ENCODE measurements around the gene TMEM144.
"Not testable (repeated sequence)": the region's sequence is repeated elsewhere in the genome, so short reads cannot be mapped to it uniquely, and the experiment has no call there.

The TMEM144 gene

GRCh38 chr4:158234671-158235070 is 24.4 kb downstream of the TMEM144 start:
- no peak for DNase-seq (ENCODE audit: low read depth in 1 of 2, low spot score in 1 of 2)

DNA sequence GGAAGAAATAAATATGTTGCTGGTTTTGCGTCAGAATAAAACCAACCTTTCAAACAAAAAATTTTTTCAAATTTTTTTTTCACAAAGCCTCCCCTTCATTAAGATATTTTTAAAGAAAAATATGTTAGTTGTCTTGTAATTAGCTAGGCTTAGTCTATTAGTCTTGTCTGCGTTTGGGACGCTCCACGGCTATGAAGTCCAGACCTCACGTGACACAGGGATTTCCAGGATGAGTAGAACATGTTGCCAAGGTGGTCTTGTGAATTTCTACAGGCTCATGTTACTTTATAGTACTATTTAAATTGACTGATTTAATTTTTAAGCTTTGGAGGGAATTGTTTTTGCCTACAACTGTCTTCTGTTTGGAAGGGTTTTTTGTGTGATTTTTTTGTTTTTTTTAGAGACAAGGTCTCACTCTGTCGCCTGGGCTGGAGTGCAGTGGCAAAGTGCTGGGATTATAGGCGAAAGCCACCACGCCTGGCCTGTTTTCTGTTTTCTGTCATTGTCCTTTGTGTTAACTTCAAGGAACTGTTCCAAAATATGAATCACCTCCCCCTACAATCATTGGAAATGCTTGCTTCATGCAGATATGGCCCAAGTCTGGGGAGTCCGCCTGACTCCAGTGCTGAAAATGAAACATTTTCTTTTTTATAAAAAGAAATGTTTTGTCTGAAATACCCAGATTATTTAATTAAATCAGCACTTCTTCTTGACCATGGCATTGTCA is 26.2 kb downstream of the TMEM144 start:
- DNase-seq (ENCODE audit: low read depth in 1 of 2, low spot score in 1 of 2), result no peak

- no peak for DNase-seq (ENCODE audit: low read depth in 1 of 2, low spot score in 1 of 2)
These were observed 28.3 kb downstream of the TMEM144 start for GRCh38 chr4:158238575-158238974.

- DNase-seq (ENCODE audit: low read depth in 1 of 2, low spot score in 1 of 2), result no peak
These were observed 28.9 kb downstream of the TMEM144 start for GRCh38 chr4:158239196-158239595.

DNA sequence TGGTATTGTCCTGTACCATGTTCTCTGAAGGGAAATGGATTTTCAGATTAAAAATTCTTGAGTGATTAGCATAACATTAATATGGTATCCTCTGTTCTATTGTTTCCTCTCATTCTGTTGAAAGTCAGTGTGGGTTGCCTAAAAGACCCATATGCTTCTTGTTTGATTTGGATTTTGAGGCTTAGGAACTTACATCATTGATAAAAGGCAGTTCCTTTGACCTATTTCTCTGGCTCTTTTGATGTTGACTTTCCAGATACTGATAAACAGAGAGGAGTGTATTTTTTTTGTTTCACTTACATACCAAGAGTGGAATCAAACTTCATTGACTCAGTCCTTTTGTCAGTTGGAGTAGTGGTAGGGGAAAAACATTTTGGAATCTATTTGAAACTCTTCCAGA is 32.8 kb downstream of the TMEM144 start:
- DNase-seq (ENCODE audit: low read depth in 1 of 2, low spot score in 1 of 2), result no peak

- DNase-seq (ENCODE audit: low read depth in 1 of 2, low spot score in 1 of 2), result no peak
These were observed 40.0 kb downstream of the TMEM144 start for GRCh38 chr4:158250321-158250720.

- peak in 1 of 2 donors; percentile 33 for DNase-seq (ENCODE audit: low read depth in 1 of 2, low spot score in 1 of 2)
These were observed 43.2 kb downstream of the TMEM144 start for GRCh38 chr4:158253350-158253980.

DNA sequence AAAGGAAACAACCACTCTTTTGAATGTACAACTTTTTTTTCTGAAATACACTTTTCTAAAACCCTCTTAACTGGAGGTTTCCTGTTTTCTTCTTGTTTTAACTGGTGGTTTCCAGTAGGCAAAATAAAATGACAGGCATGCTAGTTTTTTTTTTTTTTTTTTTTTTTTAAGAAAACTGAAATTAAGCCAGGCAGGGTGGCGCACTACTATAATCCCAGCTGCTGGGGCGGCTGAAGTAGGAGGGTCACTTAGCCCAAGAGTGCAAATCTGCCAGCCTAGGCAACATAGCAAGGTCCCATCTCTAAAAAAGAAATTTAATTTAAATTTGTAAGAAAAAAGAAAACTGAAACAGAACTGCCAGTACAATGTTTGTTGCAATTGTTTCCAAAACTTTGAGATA is 44.0 kb downstream of the TMEM144 start:
- DNase-seq (ENCODE audit: low read depth in 1 of 2, low spot score in 1 of 2), result no peak

GRCh38 chr4:158255727-158256324 is 45.5 kb downstream of the TMEM144 start:
- no peak for DNase-seq (ENCODE audit: low read depth in 1 of 2, low spot score in 1 of 2)

- no peak for DNase-seq (ENCODE audit: low read depth in 1 of 2, low spot score in 1 of 2)
These were observed 49.8 kb downstream of the TMEM144 start for GRCh38 chr4:158259955-158260575.

- no peak for DNase-seq (ENCODE audit: low read depth in 1 of 2, low spot score in 1 of 2)
These were observed 51.2 kb downstream of the TMEM144 start for GRCh38 chr4:158261480-158261879.

- DNase-seq (ENCODE audit: low read depth in 1 of 2, low spot score in 1 of 2), result no peak
These were observed 58.3 kb downstream of the TMEM144 start for GRCh38 chr4:158268553-158268952.

DNA sequence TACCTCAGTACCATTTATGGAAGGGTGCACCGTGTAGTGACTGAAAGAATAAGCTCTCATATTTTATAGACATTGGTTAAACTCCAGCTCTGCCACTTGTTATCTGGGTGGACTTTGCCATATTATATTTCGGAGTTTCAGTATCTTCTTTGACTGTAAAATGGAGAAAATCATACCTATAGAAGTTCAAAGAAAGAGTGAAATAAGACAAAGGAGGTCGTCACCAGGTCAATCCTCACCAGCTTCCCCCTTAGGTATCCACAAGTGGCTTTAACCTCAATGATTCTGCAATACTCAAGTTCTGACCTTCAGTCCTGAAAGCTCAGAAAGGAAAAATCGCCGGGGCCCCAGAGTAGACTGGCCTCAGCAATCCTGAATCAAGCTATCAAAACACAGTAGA is 64.3 kb downstream of the TMEM144 start:
- no peak for DNase-seq (ENCODE audit: low read depth in 1 of 2, low spot score in 1 of 2)

- no peak for DNase-seq (ENCODE audit: low read depth in 1 of 2, low spot score in 1 of 2)
These were observed 67.3 kb downstream of the TMEM144 start for GRCh38 chr4:158277558-158277957.

- DNase-seq (ENCODE audit: low read depth in 1 of 2, low spot score in 1 of 2), result not testable (repeated sequence)
These were observed 68.8 kb downstream of the TMEM144 start for GRCh38 chr4:158279052-158279451.

DNA sequence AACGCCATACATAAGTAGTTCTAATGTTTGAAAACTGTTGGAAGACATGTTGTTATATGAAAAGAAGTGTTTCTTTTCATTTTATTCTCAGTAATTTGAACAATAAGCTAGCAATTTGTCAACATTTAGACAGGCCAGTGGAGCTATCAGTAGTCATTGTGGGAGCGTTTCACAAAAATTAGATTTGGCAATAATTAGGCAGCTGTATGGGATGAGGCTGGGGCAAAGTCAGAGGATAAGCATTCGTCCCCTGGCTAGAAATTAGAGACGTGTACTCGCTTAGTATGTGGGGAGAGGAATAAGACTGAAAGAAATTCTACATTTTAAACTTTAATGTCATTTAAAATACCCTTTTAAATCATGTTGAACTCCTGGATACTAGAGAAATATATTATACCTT is 70.6 kb downstream of the TMEM144 start:
- no peak for DNase-seq (ENCODE audit: low read depth in 1 of 2, low spot score in 1 of 2)

DNA sequence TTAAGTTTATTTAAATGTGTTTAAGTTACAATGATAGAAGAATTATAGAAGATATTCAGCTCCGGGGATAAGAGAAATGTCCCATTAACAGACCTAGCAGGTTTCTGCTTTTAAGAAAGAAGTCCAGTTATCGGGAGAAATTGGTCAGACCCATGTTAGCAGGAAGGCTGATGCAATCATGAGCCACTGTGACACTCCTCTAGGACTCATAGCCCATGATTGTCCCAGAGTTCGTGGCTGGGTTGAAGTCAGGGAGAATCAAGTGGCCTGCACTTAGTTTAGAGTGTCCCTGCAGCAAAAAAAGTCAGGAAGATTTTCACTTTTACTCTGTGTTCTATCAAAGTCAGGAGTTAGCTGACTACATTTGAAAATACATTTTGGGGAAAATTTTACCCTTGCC is 72.0 kb downstream of the TMEM144 start:
- no peak for DNase-seq (ENCODE audit: low read depth in 1 of 2, low spot score in 1 of 2)

GRCh38 chr4:158285429-158286216 is 75.3 kb downstream of the TMEM144 start:
- no peak for DNase-seq (ENCODE audit: low read depth in 1 of 2, low spot score in 1 of 2)

GRCh38 chr4:158290912-158291311 is 80.6 kb downstream of the TMEM144 start:
- no peak for DNase-seq (ENCODE audit: low read depth in 1 of 2, low spot score in 1 of 2)

DNA sequence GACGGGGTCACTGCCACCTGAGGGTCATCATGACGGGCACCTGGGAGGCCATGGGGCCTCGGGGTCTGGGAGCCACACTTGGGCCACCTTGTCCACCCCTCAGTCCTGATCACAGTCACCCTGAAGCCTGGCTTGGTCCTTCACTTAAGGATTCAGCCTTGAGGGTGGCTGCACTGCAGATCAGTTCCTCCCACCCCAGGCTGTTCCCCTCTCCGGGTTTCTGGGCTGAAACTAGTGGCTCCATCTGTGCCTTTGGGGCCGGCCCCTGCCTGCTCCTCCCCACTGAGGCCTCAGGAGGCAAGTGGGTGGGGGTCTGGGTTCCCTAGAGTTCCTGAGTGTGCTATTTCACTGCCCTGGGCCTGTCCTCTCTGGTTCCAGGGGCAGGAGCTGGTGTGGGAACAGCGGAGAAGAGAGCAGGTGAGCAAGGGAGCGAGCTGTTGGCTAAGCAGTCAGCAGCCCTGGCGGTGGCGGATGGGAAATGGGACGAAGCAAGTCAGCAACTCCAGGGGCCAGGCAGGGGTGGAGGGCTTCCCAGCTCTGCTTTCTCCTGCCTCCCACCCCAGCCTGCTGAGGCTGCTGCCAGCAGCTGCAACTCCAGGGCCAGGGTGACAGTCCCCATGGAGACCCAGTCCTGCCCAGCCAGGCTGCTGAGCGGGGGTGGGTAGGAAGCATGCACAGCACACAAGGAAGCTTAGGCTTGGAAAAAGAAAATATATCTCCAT is 81.2 kb downstream of the TMEM144 start:
- DNase-seq (ENCODE audit: low read depth in 1 of 2, low spot score in 1 of 2), result no peak

DNA sequence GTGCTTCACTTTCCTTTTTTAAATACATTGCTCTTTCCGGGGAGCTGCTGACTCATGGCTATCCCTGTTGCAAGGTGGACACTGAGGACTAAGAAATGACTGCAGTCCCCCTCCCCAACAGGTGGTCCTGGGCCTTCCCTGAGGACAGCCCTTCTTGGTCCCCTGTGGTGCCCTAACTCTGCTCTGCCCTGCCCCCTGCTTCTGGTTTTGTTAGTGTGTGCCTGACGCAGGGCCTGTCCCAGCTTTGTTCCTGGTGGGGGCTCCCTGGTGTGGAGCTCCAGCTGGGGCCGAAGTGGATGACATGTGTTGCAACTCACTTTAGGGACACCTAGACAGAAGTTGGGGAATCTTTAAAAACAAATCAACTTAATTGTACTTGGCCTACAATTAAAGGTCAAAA is 81.9 kb downstream of the TMEM144 start:
- no peak for DNase-seq (ENCODE audit: low read depth in 1 of 2, low spot score in 1 of 2)
